Measurements from ENCODE around the gene SLC24A5. TPM values are rescaled to one million over a fixed set of nuclear protein-coding genes. Genes with fewer than 3 reads are reported as not detected.

SLC24A5 gene
- polyA plus RNA-seq, 5 donors: 0.31 to 0.66 TPM; not detected in 3

DNA sequence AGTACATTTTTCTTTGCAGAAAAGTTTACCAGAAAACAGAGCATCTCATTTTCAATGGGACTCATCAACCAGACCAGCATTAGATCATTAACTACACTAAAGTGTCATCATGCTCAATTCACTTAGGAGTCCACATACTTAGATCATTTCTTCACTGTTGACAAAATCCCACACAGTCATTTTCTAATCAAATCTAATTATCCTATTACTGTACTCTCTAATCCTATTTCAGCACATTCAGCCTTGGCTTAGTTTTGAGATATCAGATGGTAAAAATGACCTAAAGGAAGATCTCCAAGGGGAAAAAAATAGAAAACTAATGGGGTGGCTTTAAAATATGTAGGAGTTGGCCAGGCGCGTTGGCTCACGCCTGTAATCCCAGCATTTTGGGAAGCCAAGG lies 65.5 kb downstream of the SLC24A5 start:
- no peak for DNase-seq

DNA sequence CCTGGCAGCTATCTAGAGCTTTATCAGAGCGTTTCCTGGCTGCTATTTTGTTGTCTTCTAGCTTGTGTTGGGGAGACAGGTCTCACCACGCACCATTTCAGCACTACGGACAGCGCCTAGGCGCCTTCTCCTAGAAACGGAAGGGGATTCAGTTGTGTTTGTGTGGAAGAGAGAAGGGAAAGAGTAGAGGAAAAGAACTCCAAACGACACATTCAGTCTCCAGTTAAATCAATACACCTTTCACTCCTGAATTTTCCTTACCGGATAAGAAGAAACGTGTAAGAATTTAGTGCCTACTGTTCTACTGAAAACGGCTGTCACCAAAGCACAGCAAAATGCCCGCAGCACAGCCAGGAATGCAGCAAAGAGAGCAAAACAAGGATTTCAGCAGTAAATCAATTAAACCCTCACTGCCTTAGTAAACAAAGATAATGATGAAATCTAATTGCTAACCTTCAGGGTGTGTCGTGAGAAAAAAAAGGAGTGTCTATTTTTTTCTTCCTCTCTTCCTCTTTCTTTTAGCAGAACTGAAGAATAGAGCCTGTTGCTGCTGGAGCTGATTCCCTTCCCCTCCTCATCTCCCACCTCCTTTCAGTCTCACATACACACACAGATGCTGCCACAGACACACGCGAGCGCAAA lies 70.3 kb downstream of the SLC24A5 start:
- DNase-seq: peak; percentile 68 to 74

DNA sequence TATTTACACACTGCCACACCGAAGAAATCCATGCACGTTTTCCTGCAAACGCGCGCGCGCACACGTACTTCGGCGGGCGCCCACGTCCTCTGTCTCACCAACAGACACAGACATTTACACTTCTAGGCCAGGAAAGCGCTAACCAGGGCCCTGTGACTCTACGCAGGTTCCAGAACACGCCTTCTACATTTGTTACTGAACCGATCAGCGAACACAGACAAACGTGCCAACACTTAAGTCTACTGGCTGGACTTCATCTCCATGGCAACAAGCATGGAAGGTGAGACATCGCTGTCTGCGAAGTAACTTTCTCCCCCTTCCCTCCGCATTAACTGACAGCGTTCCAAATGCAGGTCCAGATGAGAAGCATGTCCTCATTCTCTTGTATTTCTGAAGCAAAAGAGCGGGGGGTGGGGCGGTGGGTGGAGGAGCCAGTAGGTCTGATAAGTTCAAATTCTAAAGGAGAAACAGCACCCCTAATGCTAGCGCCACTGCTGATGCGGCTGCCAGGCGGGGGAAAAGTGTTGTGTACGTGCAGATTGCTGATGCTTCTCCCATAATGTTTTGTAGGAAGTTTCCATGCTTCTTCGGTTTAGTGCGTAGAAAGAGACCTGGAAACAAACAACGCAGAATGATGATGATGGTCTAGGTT lies 70.9 kb downstream of the SLC24A5 start, which contains the start of gene CTXN2:
Gene CTXN2 (plus strand): TSS at position 92 of the 652 bp plus-strand sequence. CDS start 9,636 bp downstream, outside the sequence.
- DNase-seq: no peak

Other genes starting within 250 kb of the SLC24A5 start
- gene MYEF2, start 57.3 kb downstream of the SLC24A5 start, polyA plus RNA-seq (ENCODE audit: insufficient read depth in 1 of 5, insufficient read length in 5 of 5, low replicate concordance in 1 of 5): 10 to 100 TPM; 33.1 to 68.8 (median 60.8) TPM
- gene CTXN2, start 70.7 kb downstream of the SLC24A5 start, polyA plus RNA-seq (ENCODE audit: insufficient read depth in 1 of 5, insufficient read length in 5 of 5, low replicate concordance in 1 of 5): not detected
- gene SLC12A1, start 85.3 kb downstream of the SLC24A5 start, polyA plus RNA-seq (ENCODE audit: insufficient read depth in 1 of 5, insufficient read length in 5 of 5, low replicate concordance in 1 of 5): 1 to 10 TPM in 1 of 5 donors, under 1 TPM in 4; 0.06 to 2.6 (median 0.29) TPM
- gene DUT, start 210.4 kb downstream of the SLC24A5 start, polyA plus RNA-seq (ENCODE audit: insufficient read depth in 1 of 5, insufficient read length in 5 of 5, low replicate concordance in 1 of 5): 100 to 1,000 TPM; 141 to 186 (median 171) TPM

All from right lung (tissue), 5 donors.